Stimulated activated CD4-positive, alpha-beta T cell treated with anti-CD3 and anti-CD28 coated beads, Interleukin-4, amount 100 ng/mL, for 24 hours (primary cell): ENCODE data around the gene TACSTD2.
"Not testable (repeated sequence)": the region's sequence is repeated elsewhere in the genome, so short reads cannot be mapped to it uniquely, and the experiment has no call there.

Source experiments
- DNase-seq: peaks from one replicate; pipeline ENCODE4 v3.0.0-alpha.2; 2020

TACSTD2 gene

DNA sequence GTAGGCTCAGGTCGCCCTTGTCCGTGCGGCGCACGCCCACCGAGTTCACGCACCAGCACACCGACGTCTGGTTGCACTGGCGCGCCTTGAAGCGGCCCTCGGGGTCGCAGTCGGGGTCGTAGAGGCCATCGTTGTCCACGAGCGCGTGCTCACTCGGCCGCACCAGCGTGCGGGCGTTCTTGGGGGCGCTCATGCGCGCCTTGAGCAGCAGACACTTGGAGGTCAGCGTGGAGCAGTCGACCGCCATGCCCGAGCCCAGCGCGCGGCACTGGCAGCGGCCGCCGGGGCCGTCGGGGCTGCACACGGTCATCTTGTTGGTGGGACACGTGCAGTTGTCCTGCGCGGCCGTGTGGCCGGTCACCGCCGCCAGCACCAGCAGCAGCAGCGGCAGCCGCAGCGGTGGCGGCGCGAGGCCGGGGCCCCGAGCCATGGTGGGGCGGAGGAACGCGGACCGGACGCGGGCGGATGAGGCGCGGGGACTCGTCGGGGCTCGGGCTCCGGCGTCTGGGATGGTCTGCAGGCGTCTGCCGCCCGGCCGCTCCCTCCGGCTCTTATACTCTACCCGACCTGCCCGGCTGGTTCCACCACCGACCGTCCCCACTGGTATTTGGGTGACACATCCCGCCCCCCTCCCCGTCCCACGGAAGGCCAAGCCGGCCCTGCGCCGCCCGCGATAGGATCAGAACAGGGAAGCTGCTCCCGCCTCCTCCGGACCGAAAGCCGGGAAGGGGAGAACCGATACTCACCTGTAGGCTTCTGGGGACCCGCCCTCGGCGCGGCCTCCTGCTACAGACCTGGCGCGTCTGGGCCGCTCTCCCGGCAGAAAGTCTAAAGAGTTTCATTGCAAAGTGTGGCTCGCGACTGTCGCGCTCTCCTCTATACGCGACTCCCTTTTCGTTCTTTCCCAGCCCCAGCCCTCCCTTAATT lies at the start of gene TACSTD2:
TACSTD2 (minus strand) TSS at position 526 of the 927 bp plus-strand sequence; CDS start at position 430, 96 bp downstream.
- no peak for DNase-seq

DNA sequence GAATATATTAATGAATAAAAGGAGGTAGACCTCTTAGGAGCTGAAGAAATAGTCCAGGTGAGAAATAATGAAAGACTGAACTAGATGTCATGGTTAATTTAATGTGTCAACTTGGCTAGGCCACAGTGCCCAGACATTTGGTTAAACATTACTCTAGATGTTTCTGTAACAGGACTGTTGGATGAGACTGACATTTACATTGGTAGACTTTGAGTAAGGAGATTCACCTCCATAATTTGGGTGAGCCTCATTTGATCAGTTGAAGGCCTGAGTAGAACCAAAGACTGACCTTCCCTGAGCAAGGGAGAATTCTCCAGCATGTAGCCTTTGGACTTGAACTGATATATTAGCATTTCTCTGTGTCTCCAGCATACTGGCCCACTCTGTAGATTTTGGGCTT lies 49.2 kb upstream of the TACSTD2 start:
- DNase-seq, result no peak

DNA sequence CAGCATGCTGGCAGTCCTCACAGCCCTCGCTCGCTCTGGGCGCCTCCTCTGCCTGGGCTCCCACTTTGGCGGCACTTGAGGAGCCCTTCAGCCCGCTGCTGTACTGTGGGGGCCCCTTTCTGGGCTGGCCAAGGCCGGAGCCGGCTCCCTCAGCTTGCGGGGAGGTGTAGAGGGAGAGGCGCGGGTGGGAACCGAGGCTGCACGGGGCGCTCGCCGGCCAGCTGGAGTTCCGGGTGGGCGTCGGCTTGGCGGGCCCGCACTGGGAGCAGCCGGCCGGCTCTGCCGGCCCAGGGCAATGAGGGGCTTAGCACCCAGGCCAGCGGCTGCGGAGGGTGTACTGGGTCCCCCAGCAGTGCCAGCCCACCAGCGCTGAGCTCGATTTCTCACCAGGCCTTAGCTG lies 46.2 kb upstream of the TACSTD2 start:
- not testable (repeated sequence) for DNase-seq

- no peak for DNase-seq
Observed at GRCh38 chr1:58622571-58622970, 45.5 kb upstream of the TACSTD2 start.

GRCh38 chr1:58621391-58621790 lies 44.3 kb upstream of the TACSTD2 start:
- no peak for DNase-seq

DNA sequence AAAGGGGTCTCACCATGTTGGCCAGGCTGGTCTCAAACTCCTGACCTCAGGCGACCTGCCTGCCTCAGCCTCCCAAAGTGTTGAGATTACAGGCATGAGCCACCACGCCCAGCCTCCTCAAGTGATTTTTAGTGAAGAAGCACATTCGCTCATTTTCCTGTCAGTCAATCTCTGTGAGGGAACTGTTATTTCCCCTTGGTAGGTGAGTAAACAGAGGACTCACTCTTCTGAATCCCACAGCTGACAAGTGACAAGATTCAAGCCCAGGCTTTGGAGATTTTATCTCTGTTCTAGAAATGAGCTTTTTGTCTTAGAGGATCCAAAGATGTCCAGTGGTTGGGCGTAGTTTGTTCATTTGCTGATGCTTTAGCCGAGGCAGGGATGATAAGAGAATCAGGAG lies 43.9 kb upstream of the TACSTD2 start:
- no peak for DNase-seq

DNA sequence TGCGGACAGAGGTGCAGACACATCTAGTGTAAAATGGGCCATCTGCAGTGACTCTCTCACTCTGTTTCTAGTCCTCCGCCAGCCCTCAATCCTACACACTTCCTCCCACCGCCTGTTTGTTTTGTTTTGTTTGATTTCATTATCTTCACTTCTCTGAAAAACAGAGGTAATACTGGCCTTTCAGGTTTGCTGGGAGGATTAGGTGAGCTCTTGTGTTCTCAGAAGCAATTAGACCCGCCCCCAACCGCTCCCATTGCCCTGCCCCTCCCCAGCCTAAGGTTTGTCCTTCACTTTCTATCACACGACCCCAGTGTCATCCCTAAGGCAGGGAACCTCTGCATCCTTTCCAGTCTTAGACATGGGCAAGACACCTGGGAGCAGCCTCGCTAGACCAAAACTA lies 43.2 kb upstream of the TACSTD2 start:
- DNase-seq, result no peak

DNA sequence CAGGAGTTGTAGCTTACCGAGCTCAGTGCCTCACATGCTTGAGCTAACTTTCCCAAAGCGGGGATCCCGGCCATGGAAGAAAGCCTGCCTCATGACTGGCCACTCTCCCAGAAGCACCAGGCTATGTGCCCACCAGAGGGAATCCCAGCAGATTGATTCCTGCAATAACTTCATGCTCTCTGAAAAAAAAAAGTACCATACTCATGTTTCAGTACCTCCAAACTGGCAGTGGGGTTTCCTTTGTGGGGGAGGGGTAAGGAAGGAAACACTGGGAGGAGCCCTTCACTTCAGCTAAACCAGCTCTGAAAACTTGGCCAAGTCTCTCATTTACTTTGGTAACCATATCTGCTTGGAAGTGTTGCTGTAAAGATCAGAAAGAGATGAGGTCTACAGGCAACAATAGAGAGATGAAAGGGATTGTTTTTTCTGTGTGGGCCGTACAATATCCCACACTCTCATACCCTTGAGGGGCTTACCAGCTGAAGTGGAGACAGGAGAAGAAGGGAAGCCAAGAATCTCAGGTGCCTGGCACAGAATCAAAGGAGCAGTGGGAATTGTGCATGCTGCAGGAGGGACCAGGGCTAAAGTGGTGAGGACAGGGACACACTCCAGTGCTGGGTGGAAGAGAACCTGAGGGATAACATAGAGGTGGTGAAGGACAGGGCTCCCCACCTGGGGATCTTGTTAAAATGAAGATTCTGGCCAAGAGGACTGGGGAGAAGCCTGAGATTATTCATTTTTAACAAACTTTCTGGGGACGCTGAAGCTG lies 42.4 kb upstream of the TACSTD2 start:
- no peak for DNase-seq

DNA sequence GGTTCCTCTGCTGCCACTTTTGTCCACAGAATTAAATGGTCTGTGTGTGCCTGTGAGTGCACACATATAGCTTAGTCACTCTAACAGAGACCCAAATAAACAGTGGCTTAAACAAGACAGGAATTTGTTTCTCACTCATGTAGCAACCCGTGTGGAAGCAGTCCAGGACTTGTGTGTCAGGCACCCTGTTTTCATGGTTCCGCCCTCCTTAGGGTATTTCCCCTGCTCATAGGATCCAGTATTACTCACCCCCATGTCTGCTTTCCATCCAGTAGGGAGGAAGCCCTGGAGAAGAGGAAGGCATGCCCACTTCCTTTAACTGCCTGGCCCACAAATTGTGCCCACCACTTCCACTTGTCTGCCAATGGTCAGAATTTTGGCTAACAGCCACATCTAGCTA lies 41.3 kb upstream of the TACSTD2 start:
- no peak for DNase-seq

GRCh38 chr1:58611861-58612385 lies 34.9 kb upstream of the TACSTD2 start:
- no peak for DNase-seq

GRCh38 chr1:58608945-58609344 lies 31.9 kb upstream of the TACSTD2 start:
- DNase-seq, result no peak

DNA sequence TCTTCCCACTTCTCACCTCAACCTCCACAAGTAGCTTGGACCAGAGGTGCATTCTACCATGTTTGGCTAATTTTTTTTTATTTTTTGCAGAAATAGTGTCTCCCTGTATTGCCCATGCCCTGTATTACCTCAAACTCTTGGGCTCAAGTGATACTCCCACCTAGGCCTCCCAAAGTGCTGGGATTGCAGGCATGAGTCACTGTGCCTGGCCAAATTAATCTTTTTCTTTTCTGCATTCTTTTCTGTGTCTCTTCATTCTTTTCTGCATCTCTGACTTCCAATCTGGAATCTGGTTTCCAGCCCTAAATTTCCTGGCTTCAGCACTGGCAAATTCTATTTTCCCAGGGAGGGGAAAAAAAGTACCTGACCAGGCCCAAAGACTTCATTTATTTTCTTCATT lies 31.2 kb upstream of the TACSTD2 start:
- no peak for DNase-seq

GRCh38 chr1:58607391-58607790 lies 30.3 kb upstream of the TACSTD2 start:
- no peak for DNase-seq

DNA sequence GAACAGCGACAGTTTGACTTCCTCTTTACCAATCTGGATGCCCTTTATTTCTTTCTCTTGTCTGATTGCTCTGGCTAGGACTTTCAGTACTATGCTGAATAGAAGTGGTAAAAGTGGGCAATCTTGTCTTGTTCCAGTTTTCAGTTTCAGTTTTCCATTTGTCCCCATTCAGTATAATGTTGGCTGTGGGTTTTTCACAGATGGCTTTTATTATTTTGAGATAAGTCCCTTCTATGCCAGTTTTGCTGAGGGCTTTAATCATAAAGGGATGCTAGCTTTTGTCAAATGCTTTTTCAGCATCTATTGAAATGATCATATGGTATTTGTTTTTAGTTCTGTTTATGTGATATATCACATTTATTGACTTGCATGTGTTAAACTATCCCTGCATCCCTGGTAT lies 24.9 kb upstream of the TACSTD2 start:
- DNase-seq, result not testable (repeated sequence)

- no peak for DNase-seq
Observed at GRCh38 chr1:58597996-58598395, 20.9 kb upstream of the TACSTD2 start.

DNA sequence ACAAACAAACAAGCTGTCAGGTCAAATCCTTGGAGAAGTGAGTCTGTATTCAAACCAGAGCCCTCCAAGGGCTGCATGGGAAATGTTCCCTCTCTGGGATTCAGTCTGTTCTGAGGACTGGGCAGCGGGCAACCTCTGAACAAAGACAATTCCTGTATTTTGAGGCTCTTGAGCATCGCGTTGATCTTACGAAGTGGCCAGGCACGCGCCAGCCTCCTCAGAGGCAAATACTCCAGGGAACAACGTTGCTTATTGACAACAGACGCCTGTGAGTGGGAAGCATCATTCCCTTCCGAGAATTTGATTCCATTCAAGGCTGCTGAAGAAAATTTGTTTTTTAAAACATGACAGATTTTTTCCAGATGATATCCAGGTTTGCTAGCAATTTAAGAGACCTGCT lies 20.0 kb upstream of the TACSTD2 start:
- no peak for DNase-seq

DNA sequence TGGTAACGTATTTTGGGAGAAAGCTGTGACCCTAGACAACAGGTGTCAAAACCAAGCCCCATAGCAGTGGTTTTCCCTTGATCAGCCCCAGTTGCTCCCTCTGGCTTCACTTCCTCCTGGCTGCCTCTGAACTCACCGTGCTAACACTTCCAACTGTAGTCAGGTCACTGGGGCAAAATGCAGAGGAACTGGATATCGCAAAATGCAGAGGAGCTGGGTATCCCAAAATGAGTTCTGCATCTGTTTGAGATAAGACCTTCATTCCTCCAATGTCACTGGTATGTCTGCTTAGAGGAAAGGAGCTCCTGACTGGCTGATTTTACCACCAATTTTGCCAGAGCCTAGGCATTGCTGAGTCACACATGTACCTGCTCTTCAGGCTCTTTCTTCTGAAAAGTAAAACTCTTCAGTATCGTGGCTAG lies 19.6 kb upstream of the TACSTD2 start:
- DNase-seq, result no peak

DNA sequence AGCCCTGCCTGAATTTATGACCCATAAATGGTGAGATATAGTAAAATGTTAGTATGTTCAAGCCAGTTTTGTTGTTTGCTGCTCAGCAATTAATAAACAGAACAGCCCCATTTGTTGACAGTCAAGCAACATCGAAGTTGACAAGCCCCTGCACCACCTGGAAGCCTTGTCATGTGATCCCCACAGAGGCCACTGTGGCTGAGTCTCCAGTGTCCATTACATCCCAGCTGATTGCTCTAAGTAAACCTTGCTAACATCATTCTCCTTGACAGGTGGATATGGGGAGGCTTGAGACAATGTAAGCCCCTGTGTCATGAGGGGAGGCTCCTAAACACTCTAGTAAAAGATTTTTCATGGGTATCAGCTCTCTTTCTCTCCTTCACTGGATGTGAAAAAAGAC lies 17.5 kb upstream of the TACSTD2 start:
- no peak for DNase-seq

DNA sequence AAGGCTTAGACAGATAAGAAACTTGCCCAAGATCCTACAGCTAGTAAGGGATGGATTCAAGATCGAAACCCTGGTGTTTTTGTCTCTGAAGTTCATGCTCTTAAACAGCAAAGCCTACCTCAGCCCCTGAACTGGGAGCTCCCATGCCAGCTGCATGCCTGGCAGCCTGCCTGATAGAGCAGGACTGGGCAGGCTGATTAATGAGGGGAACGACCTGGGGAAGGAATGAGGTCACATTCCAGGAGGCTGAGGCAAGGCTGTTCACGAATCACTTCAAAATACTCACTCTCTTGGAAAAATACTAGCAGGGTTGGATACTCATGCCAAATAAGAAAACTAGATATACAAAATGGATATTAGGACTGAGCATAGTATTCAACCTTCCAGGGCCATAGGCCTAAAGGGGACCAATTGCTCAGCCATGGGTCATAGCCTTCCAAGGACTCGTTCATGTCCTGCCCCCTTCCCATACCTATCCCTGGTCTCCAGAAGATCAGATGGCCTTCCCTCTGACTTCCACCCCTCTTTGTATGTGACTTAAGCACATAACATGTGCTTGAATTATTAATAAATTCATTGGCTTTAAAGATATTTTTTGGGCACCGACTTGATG lies 15.6 kb upstream of the TACSTD2 start:
- no peak for DNase-seq

GRCh38 chr1:58591806-58592205 lies 14.8 kb upstream of the TACSTD2 start:
- no peak for DNase-seq

DNA sequence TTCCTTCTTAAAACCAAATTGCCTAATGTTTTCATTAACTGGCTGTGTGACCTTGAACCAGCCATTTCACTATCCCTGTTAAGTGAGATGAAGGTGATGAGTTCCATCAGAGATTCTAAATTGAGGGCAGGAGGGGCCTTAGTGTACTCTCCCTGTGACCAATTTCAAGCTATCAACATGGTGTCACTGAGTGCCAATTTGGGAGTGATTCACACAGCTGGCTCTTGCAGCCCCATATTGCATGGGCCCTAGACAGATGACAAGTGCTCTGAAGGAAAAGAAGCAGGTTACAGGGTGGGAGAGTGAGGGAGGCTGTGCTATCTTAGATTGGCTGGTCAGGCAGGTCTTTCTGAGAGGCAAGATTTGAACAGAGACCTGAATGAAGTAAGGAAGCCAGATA lies 13.0 kb upstream of the TACSTD2 start:
- no peak for DNase-seq

DNA sequence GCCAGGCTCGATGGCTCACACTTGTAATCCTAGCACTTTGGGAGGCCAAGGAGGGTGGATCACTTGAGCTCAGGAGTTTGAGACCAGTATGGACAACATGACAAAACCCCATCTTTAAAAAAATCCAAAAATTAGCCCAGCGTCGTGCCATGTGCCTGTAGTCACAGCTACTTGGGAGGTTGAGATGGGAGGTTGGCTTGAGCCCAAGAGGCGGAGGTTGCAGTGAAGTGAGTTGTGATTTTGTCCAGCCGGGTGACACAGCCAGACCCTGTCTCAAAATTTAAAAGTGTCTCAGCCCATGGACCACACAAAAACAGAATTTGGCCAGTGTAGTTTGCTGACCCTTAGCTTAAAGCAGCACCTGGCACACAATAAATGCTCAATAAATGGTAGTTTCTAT lies 11.3 kb upstream of the TACSTD2 start:
- no peak for DNase-seq

GRCh38 chr1:58587667-58588066 lies 10.6 kb upstream of the TACSTD2 start:
- DNase-seq, result no peak
